SK-N-SH (cell line): Measurements from ENCODE around the gene TMEM169. TPM values are rescaled to one million over a fixed set of nuclear protein-coding genes. Genes with fewer than 3 reads are reported as not detected.

Source experiments
- CTCF ChIA-PET: fragments of 300-600, 350-600 bp; formaldehyde crosslinking; extraction: SDS; loops from one replicate; lab custom pipeline; 2021; lab: Yijun Ruan, JAX
- POLR2A ChIA-PET: fragments of 350-600 bp; sonication (Branson Sonifier 250); formaldehyde crosslinking; extraction: SDS; loops from one replicate; lab custom pipeline; 2020; ENCODE audit warnings: antibody characterized with exemption, inconsistent platforms; lab: Yijun Ruan, JAX
- DNase-seq: peaks from one replicate; pipeline ENCODE4 v3.0.0; 2012
- H2AFZ ChIP-seq: fragments of 200-600 bp; sonication (generic); 2 replicates; pipeline ENCODE4 v1.8.1; 2016; ENCODE audit warnings: antibody characterized with exemption, mild to moderate bottlenecking, low read depth
- H3F3A ChIP-seq: fragments of 200-600 bp; sonication (generic); replicated peaks from 2 replicates; pipeline ENCODE3; 2016; ENCODE audit warnings: antibody characterized with exemption, mild to moderate bottlenecking; ENCODE audit not compliant: insufficient read depth
- H3K27ac ChIP-seq, 2 experiments: fragments of 200-500 bp in 1 of 2; fragments of 200-600 bp in 1 of 2; sonication (Bioruptor generic) in 1 of 2; sonication (generic), shearing (Covaris generic) in 1 of 2; 2 replicates each; pipeline versions ENCODE4 v1.5.1 to v1.6.1; 2014 to 2016; ENCODE audit warnings: low read depth in 2 of 2, inconsistent platforms in 1 of 2, low read length in 1 of 2, mild to moderate bottlenecking in 1 of 2, mixed read lengths in 1 of 2
- H3K27me3 ChIP-seq: fragments of 200-600 bp; sonication (generic), shearing (Covaris generic); 2 replicates; pipeline ENCODE4 v1.6.1; 2016; ENCODE audit warnings: mixed run types; ENCODE audit not compliant: insufficient read depth
- H3K36me3 ChIP-seq, 2 experiments: fragments of 200-500 bp in 1 of 2; fragments of 200-600 bp in 1 of 2; sonication (Bioruptor generic) in 1 of 2; sonication (generic) in 1 of 2; replicated peaks in 1 of 2; 2 replicates each; pipeline versions ENCODE3 to v1.5.1; 2014 to 2016; ENCODE audit warnings: low read length in 1 of 2, mild to moderate bottlenecking in 1 of 2; ENCODE audit not compliant: insufficient read depth in 2 of 2, control insufficient read depth in 1 of 2
- H3K4me1 ChIP-seq, 2 experiments: fragments of 200-500 bp in 1 of 2; fragments of 200-600 bp in 1 of 2; sonication (Bioruptor generic) in 1 of 2; sonication (generic), shearing (Covaris generic) in 1 of 2; 2 replicates each; pipeline versions ENCODE4 v1.5.1 to v1.6.1; 2014 to 2016; ENCODE audit warnings: low read depth in 1 of 2, low read length in 1 of 2, mixed run types in 1 of 2; ENCODE audit not compliant: insufficient read depth in 2 of 2, control insufficient read depth in 1 of 2
- H3K4me2 ChIP-seq: fragments of 200-600 bp; sonication (generic), shearing (Covaris generic); 2 replicates; pipeline ENCODE4 v1.6.1; 2017; ENCODE audit warnings: mixed run types
- H3K4me3 ChIP-seq, 2 experiments: fragments of 200-500 bp in 1 of 2; fragments of 200-600 bp in 1 of 2; sonication (Bioruptor generic) in 1 of 2; sonication (generic), shearing (Covaris generic) in 1 of 2; 2 replicates each; pipeline versions ENCODE4 v1.5.1 to v1.8.1; 2014 to 2016; ENCODE audit warnings: low read depth in 2 of 2, inconsistent platforms in 1 of 2, low read length in 1 of 2, mild to moderate bottlenecking in 1 of 2, mixed read lengths in 1 of 2, moderate library complexity in 1 of 2
- H3K79me2 ChIP-seq: fragments of 200-600 bp; sonication (generic); 2 replicates; pipeline ENCODE4 v1.8.1; 2017; ENCODE audit warnings: mild to moderate bottlenecking; ENCODE audit not compliant: insufficient read depth
- H3K9ac ChIP-seq: fragments of 200-600 bp; sonication (generic); 2 replicates; pipeline ENCODE4 v1.6.1; 2017; ENCODE audit warnings: mixed run types
- H3K9me2 ChIP-seq: fragments of 200-600 bp; sonication (generic); 2 replicates; pipeline ENCODE4 v1.6.1; 2017; ENCODE audit warnings: mixed run types
- H3K9me3 ChIP-seq: fragments of 200-600 bp; sonication (generic); 2 replicates; pipeline ENCODE4 v1.6.1; 2017; ENCODE audit warnings: mixed run types, mild to moderate bottlenecking, moderate library complexity
- H4K20me1 ChIP-seq: fragments of 200-600 bp; sonication (generic); 2 replicates; pipeline ENCODE4 v1.6.1; 2017; ENCODE audit warnings: mild to moderate bottlenecking, mixed run types; ENCODE audit not compliant: insufficient read depth
- CTCF ChIP-seq: fragments of 200-600 bp; sonication (generic); IDR thresholded peaks from 2 replicates; pipeline ENCODE4 v1.6.1; 2017; ENCODE audit warnings: antibody characterized with exemption, mild to moderate bottlenecking, moderate library complexity
- ELF1 ChIP-seq: IDR thresholded peaks from 2 replicates; pipeline ENCODE4 v1.4.0; 2012
- EP300 ChIP-seq, 2 experiments: IDR thresholded peaks; 2 replicates each; pipeline versions ENCODE4 v1.4.0 to v1.6.1; 2012; ENCODE audit warnings: borderline replicate concordance in 1 of 2, low read depth in 1 of 2, low read length in 1 of 2
- FOSL2 ChIP-seq: IDR thresholded peaks from 2 replicates; pipeline ENCODE4 v1.4.0; 2012; ENCODE audit warnings: low read depth, mild to moderate bottlenecking, moderate library complexity, borderline replicate concordance
- FOXM1 ChIP-seq: IDR thresholded peaks from 2 replicates; pipeline ENCODE4 v1.4.0; 2012; ENCODE audit warnings: low read depth, mild to moderate bottlenecking
- GATA2 ChIP-seq: sonication (generic); formaldehyde crosslinking; IDR thresholded peaks from 2 replicates; pipeline ENCODE4 v1.5.0; 2020; ENCODE audit warnings: mild to moderate bottlenecking, missing genetic modification reagents
- IRF3 ChIP-seq: fragments of 150-350 bp; IDR thresholded peaks from 2 replicates; pipeline ENCODE4 v1.6.1; 2016; ENCODE audit warnings: mild to moderate bottlenecking, low read depth, low read length
- MEF2A ChIP-seq: IDR thresholded peaks from 2 replicates; pipeline ENCODE4 v1.4.0; 2012; ENCODE audit warnings: low read depth, borderline replicate concordance
- MXI1 ChIP-seq: IDR thresholded peaks from 2 replicates; pipeline ENCODE4 v1.6.1; 2012; ENCODE audit warnings: mild to moderate bottlenecking, low read depth, low read length, improper control_type of control experiment
- RAD21 ChIP-seq: IDR thresholded peaks from 2 replicates; pipeline ENCODE4 v1.6.1; 2012; ENCODE audit warnings: mild to moderate bottlenecking, low read length
- RCOR1 ChIP-seq: fragments of 150-350 bp; IDR thresholded peaks from 2 replicates; pipeline ENCODE4 v1.6.1; 2017; ENCODE audit warnings: antibody characterized with exemption, low read length
- RFX5 ChIP-seq: IDR thresholded peaks from 2 replicates; pipeline ENCODE4 v1.6.1; 2012; ENCODE audit warnings: mild to moderate bottlenecking, improper control_type of control experiment, low read length
- SMC3 ChIP-seq: IDR thresholded peaks from 2 replicates; pipeline ENCODE4 v1.6.1; 2012; ENCODE audit warnings: low read depth, low read length, improper control_type of control experiment
- YY1 ChIP-seq: IDR thresholded peaks from 2 replicates; pipeline ENCODE4 v1.4.0; 2012; ENCODE audit warnings: low read depth, mild to moderate bottlenecking
- WGBS: methylation state at CpG from one replicate; pipeline ENCODE4 v1.1.6; 2017; ENCODE audit warnings: low lambda C conversion rate; 5-methylcytosine and 5-hydroxymethylcytosine counted together
- polyA plus RNA-seq, 3 experiments: library from polyadenylated mRNA; depleted of rRNA; stranded (reverse); fragments of >200 nt; gene quantifications; 2 replicates each; pipeline ENCODE4 v1.2.3, GENCODE V29; 2012
- TF ChIP-seq, protein P1 (sequence below): IDR thresholded peaks from 2 replicates; pipeline ENCODE4 v1.4.0; 2012; ENCODE audit warnings: low read depth, borderline replicate concordance
- TF ChIP-seq, protein P2 (sequence below): IDR thresholded peaks from 2 replicates; pipeline ENCODE4 v1.6.1; 2012; ENCODE audit warnings: mild to moderate bottlenecking, low read depth, low read length, moderate library complexity

TMEM169 gene
- polyA plus RNA-seq, 1 of the 3 experiments (the other 2 are of a cell fraction), result 0.30 TPM

GRCh38 chr2:216109962-216110614, 28.4 kb downstream of the TMEM169 start:
- H4K20me1 ChIP-seq, result peaks cover 11% of the 10 kb centered on the region
- H3K27me3 ChIP-seq, result no peaks in the 10 kb centered on the region
- peak overlapping the region; percentile 89 to 96 for H3K27ac ChIP-seq
- no peak for TF ChIP-seq RCOR1
- TF ChIP-seq RFX5, result 0 out of 2 replicates have a peak, but pooled peaks have one; percentile 11
- no peak for TF ChIP-seq FOXM1
- TF ChIP-seq MXI1, result no peak
- no peak for TF ChIP-seq ELF1
- no peak for TF ChIP-seq FOSL2
- no peak for TF ChIP-seq IRF3
- TF ChIP-seq, protein P1, sequence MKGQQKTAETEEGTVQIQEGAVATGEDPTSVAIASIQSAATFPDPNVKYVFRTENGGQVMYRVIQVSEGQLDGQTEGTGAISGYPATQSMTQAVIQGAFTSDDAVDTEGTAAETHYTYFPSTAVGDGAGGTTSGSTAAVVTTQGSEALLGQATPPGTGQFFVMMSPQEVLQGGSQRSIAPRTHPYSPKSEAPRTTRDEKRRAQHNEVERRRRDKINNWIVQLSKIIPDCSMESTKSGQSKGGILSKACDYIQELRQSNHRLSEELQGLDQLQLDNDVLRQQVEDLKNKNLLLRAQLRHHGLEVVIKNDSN, result no peak
- TF ChIP-seq, protein P2, sequence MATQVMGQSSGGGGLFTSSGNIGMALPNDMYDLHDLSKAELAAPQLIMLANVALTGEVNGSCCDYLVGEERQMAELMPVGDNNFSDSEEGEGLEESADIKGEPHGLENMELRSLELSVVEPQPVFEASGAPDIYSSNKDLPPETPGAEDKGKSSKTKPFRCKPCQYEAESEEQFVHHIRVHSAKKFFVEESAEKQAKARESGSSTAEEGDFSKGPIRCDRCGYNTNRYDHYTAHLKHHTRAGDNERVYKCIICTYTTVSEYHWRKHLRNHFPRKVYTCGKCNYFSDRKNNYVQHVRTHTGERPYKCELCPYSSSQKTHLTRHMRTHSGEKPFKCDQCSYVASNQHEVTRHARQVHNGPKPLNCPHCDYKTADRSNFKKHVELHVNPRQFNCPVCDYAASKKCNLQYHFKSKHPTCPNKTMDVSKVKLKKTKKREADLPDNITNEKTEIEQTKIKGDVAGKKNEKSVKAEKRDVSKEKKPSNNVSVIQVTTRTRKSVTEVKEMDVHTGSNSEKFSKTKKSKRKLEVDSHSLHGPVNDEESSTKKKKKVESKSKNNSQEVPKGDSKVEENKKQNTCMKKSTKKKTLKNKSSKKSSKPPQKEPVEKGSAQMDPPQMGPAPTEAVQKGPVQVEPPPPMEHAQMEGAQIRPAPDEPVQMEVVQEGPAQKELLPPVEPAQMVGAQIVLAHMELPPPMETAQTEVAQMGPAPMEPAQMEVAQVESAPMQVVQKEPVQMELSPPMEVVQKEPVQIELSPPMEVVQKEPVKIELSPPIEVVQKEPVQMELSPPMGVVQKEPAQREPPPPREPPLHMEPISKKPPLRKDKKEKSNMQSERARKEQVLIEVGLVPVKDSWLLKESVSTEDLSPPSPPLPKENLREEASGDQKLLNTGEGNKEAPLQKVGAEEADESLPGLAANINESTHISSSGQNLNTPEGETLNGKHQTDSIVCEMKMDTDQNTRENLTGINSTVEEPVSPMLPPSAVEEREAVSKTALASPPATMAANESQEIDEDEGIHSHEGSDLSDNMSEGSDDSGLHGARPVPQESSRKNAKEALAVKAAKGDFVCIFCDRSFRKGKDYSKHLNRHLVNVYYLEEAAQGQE, result no peak
- TF ChIP-seq EP300 (IDR thresholded peaks at IDR 0.05; ENCODE audit: borderline replicate concordance in 1 of 2, low read depth in 1 of 2, low read length in 1 of 2), result no peak
- TF ChIP-seq YY1, result no peak
- no peak for TF ChIP-seq MEF2A
- peak; percentile 65 for TF ChIP-seq RAD21
- TF ChIP-seq SMC3, result peak; percentile 23; the same call in 1 of the 2 replicates
- peak; percentile 71 for TF ChIP-seq CTCF
- TF ChIP-seq GATA2 (CRISPR knock-in tag), result peak; percentile 22; the same call in 1 of the 2 replicates
- WGBS, result 3% methylated on average over 10 of the region's 10 CpGs
- H3K36me3 ChIP-seq, result peaks cover 39 to 41% of the 10 kb centered on the region in 2 experiments
- CTCF ChIA-PET, result interaction anchor here (0.6 to 2.3 kb wide), 26 partner anchors 9 to 408 kb away, joined by 3 to 14 read pairs (median 4); partner anchors contain the start of genes MARCHF4, PECR and TMEM169
- H3K4me1 ChIP-seq, result peaks cover 9 to 26% of the 10 kb centered on the region in 2 experiments
- peak overlapping the region; percentile 83 to 97 for H3K4me3 ChIP-seq
- H2AFZ ChIP-seq, result no peak overlapping the region; the same call in 1 of the 2 replicates
- H3K79me2 ChIP-seq, result peaks cover 51% of the 10 kb centered on the region
- no peak for DNase-seq
- no peaks in the 10 kb centered on the region for H3K9me2 ChIP-seq
- peak overlapping the region; percentile 86 for H3K4me2 ChIP-seq
- peaks cover 23% of the 10 kb centered on the region for H3F3A ChIP-seq
- POLR2A ChIA-PET, result interaction anchor here (2.5 kb wide), 1 partner anchor 28 kb away, joined by 17 read pairs; the partner anchor contains the start of genes PECR and TMEM169
- H3K9me3 ChIP-seq, result no peaks in the 10 kb centered on the region
- H3K9ac ChIP-seq, result peak overlapping the region; percentile 92
